ENCODE data around the gene LLGL2. TPM values are rescaled to one million over a fixed set of nuclear protein-coding genes. Genes with fewer than 3 reads are reported as not detected.

LLGL2 gene
- total RNA-seq, 1 donor from 2014 or later, result 44.9 TPM

GRCh38 chr17:75611851-75612429, 86.4 kb downstream of the LLGL2 start:
- DNase-seq (ENCODE audit: extremely low spot score in 2 of 2), result no peak
- Histone ChIP-seq H3K9me3 (no peaks in the 10 kb centered on the region), H3K27ac (no peak overlapping the region), H3K4me3 (no peak overlapping the region), H3K27me3 (no peaks in the 10 kb centered on the region), H3K4me1 (no peaks in the 10 kb centered on the region), H3K36me3 (peaks cover 0 to 27% of the 10 kb centered on the region in 2 donors)
- intact Hi-C loops (cut with DNase I), result no loop called here
- TF ChIP-seq POLR2AphosphoS5 (IDR thresholded peaks at IDR 0.05; ENCODE audit: insufficient read depth in 1 of 2, low read depth in 1 of 2) (no peak), POLR2A (IDR thresholded peaks at IDR 0.05) (no peak)
- TF ChIP-seq, protein P1, sequence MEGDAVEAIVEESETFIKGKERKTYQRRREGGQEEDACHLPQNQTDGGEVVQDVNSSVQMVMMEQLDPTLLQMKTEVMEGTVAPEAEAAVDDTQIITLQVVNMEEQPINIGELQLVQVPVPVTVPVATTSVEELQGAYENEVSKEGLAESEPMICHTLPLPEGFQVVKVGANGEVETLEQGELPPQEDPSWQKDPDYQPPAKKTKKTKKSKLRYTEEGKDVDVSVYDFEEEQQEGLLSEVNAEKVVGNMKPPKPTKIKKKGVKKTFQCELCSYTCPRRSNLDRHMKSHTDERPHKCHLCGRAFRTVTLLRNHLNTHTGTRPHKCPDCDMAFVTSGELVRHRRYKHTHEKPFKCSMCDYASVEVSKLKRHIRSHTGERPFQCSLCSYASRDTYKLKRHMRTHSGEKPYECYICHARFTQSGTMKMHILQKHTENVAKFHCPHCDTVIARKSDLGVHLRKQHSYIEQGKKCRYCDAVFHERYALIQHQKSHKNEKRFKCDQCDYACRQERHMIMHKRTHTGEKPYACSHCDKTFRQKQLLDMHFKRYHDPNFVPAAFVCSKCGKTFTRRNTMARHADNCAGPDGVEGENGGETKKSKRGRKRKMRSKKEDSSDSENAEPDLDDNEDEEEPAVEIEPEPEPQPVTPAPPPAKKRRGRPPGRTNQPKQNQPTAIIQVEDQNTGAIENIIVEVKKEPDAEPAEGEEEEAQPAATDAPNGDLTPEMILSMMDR (IDR thresholded peaks at IDR 0.05), result no peak

GRCh38 chr17:75612906-75613626, 87.6 kb downstream of the LLGL2 start:
- Histone ChIP-seq H3K27me3 (no peaks in the 10 kb centered on the region), H3K9me3 (no peaks in the 10 kb centered on the region), H3K4me1 (no peaks in the 10 kb centered on the region), H3K36me3 (peaks cover 0 to 37% of the 10 kb centered on the region in 2 donors), H3K27ac (no peak overlapping the region), H3K4me3 (no peak overlapping the region)
- no peak for DNase-seq (ENCODE audit: extremely low spot score in 2 of 2)
- intact Hi-C loops (cut with DNase I), result no loop called here
- TF ChIP-seq POLR2A (IDR thresholded peaks at IDR 0.05), result no peak
- TF ChIP-seq POLR2AphosphoS5 (IDR thresholded peaks at IDR 0.05; ENCODE audit: insufficient read depth in 1 of 2, low read depth in 1 of 2), result no peak
- TF ChIP-seq, protein P1 (IDR thresholded peaks at IDR 0.05), result no peak

GRCh38 chr17:75614006-75614405, 88.5 kb downstream of the LLGL2 start:
- TF ChIP-seq, protein P1 (IDR thresholded peaks at IDR 0.05), result no peak
- no peak for TF ChIP-seq POLR2AphosphoS5 (IDR thresholded peaks at IDR 0.05; ENCODE audit: insufficient read depth in 1 of 2, low read depth in 1 of 2)
- no peak for TF ChIP-seq POLR2A (IDR thresholded peaks at IDR 0.05)
- Histone ChIP-seq H3K27me3 (no peaks in the 10 kb centered on the region), H3K27ac (no peak overlapping the region), H3K9me3 (no peaks in the 10 kb centered on the region), H3K4me3 (no peak overlapping the region), H3K36me3 (peaks cover 0 to 46% of the 10 kb centered on the region in 2 donors), H3K4me1 (no peaks in the 10 kb centered on the region)
- intact Hi-C loops (cut with DNase I), result no loop called here
- no peak for DNase-seq (ENCODE audit: extremely low spot score in 2 of 2)

DNA sequence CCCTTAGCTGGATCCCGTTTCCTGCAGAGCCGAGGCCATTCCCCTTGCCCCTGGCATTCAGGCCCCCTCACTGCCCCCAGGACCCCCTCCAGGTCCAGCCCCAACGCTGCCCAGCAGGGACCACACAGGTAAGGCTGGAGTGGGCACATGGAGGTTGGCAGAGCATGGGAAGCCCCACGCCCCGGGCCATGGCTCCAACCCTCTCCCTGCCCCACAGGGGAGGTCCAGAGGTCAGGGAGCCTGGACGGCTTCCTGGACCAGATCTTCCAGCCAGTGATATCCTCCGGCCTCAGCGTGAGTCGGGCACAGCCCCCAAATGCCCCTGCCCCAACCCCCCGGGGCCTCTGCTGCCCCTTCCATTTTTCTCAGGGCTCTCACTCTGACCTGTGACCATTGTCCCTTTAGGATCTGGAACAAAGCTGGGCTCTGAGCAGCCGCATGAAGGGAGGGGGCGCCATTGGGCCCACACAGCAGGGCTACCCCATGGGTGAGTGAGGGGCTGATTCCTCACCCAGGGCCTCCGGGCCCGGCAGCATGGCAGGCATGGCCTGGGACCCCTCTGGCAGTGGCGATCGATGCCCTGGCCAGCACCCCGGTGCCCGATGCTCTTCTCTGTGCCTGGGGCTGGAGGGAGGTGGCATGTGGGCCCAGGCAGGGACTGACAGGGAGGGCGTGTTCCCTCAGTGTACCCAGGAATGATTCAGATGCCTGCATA, 89.2 kb downstream of the LLGL2 start:
- Histone ChIP-seq H3K9me3 (no peaks in the 10 kb centered on the region), H3K4me1 (no peaks in the 10 kb centered on the region), H3K4me3 (no peak overlapping the region), H3K27ac (no peak overlapping the region), H3K27me3 (no peaks in the 10 kb centered on the region), H3K36me3 (peaks cover 0 to 53% of the 10 kb centered on the region in 2 donors)
- intact Hi-C loops (cut with DNase I), result no loop called here
- no peak for DNase-seq (ENCODE audit: extremely low spot score in 2 of 2)
- TF ChIP-seq POLR2A (IDR thresholded peaks at IDR 0.05), result no peak
- TF ChIP-seq, protein P1 (IDR thresholded peaks at IDR 0.05), result no peak
- no peak for TF ChIP-seq POLR2AphosphoS5 (IDR thresholded peaks at IDR 0.05; ENCODE audit: insufficient read depth in 1 of 2, low read depth in 1 of 2)

Measured in vagina (tissue), 2 donors.